Left lung (tissue), 10 donors: ENCODE results near the gene ARID5A. TPM values are rescaled to one million over a fixed set of nuclear protein-coding genes. Genes with fewer than 3 reads are reported as not detected.

ENCODE experiments used
- ATAC-seq: fragments of 200-7000 bp; cut with Tn5 transposase; one replicate; pipeline ENCODE4 v1.9.1; 2020; ENCODE audit warnings: moderate library complexity
- DNase-seq, 4 donors: peaks; one replicate each; pipeline ENCODE4 v3.0.0-alpha.2; 2013 to 2020
- H3K27ac ChIP-seq, 2 donors: fragments of 200-600 bp; sonication (generic) in 1 of 2; one replicate each; pipeline versions ENCODE4 v1.5.0 to v1.8.0; 2020 to 2021
- H3K27me3 ChIP-seq, 2 donors: fragments of 200-600 bp; sonication (generic) in 1 of 2; one replicate each; pipeline versions ENCODE4 v1.5.0 to v1.8.0; 2020 to 2021
- H3K36me3 ChIP-seq, 2 donors: fragments of 200-600 bp; sonication (generic) in 1 of 2; one replicate each; pipeline versions ENCODE4 v1.5.0 to v1.8.0; 2020 to 2021
- H3K4me1 ChIP-seq, 2 donors: fragments of 200-600 bp; one replicate each; pipeline ENCODE4 v1.8.0; 2021
- H3K4me3 ChIP-seq, 2 donors: fragments of 200-600 bp; sonication (generic) in 1 of 2; one replicate each; pipeline versions ENCODE4 v1.5.0 to v1.8.0; 2020 to 2021; ENCODE audit warnings: mild to moderate bottlenecking in 1 of 2
- H3K9me3 ChIP-seq, 2 donors: fragments of 200-600 bp; sonication (generic) in 1 of 2; one replicate each; pipeline versions ENCODE4 v1.5.0 to v1.8.0; 2020 to 2021
- CTCF ChIP-seq, 2 donors: fragments of 200-600 bp; sonication (generic) in 1 of 2; IDR thresholded peaks; one replicate each; pipeline versions ENCODE4 v1.5.0 to v1.8.0; 2021; ENCODE audit warnings: antibody characterized with exemption in 2 of 2
- intact Hi-C, 2 donors: fragments of 100-400 bp; cut with DNase I; formaldehyde crosslinking; loops; one replicate each; pipeline versions ENCODE4 v1.11.2 to v1.14.2; 2022
- polyA plus RNA-seq, 6 donors: library from polyadenylated mRNA; unstranded; fragments of 120-200 nt; gene quantifications; one replicate each; pipeline ENCODE4 v1.2.1, GENCODE V29; 2013; ENCODE audit not compliant: insufficient read length in 6 of 6
- total RNA-seq, 2 donors: library from RNA; stranded (reverse); fragmentation: NEBNext Ultra II Directional; extraction: Animal tissue kit (Norgen Biotek cat#: 25700); gene quantifications; one replicate each; pipeline ENCODE4 v1.2.1, GENCODE V29; 2021
- donor health status: DM: no; HTN: yes; CAD: no.
- donor health status: DM: no; HTN: no; CAD: no.

Gene ARID5A
- total and polyA plus RNA-seq, 8 donors: 6.6 to 30.9 (median 7.5) TPM

- peaks cover 17 to 57% of the 10 kb centered on the region in 2 donors for H3K4me1 ChIP-seq
- H3K4me3 ChIP-seq: peak overlapping the region; percentile 36 to 51
- peak in 1 of 2 donors; percentile 6 for TF ChIP-seq CTCF (IDR thresholded peaks at IDR 0.05)
- peak overlapping the region; percentile 80 to 87 for H3K27ac ChIP-seq
- H3K27me3 ChIP-seq: no peaks in the 10 kb centered on the region
- H3K9me3 ChIP-seq: no peaks in the 10 kb centered on the region
- ATAC-seq (peak; percentile 5), DNase-seq (peak in 2 of 4 donors; percentile 68 to 75)
- no peaks in the 10 kb centered on the region for H3K36me3 ChIP-seq
- intact Hi-C loops: no loop called here
These were observed 9.1 kb upstream of the ARID5A start for GRCh38 chr2:96527286-96528005.

- H3K9me3 ChIP-seq: no peaks in the 10 kb centered on the region
- H3K36me3 ChIP-seq: no peaks in the 10 kb centered on the region
- TF ChIP-seq CTCF (IDR thresholded peaks at IDR 0.05): no peak
- no peaks in the 10 kb centered on the region for H3K27me3 ChIP-seq
- peak overlapping the region; percentile 80 to 87 for H3K27ac ChIP-seq
- intact Hi-C loops: no loop called here
- H3K4me1 ChIP-seq: peaks cover 24 to 64% of the 10 kb centered on the region in 2 donors
- H3K4me3 ChIP-seq: peak overlapping the region; percentile 36 to 51
- DNase-seq (peak in 2 of 4 donors; percentile 71 to 83), ATAC-seq (peak; percentile 13)
These were observed 8.4 kb upstream of the ARID5A start for GRCh38 chr2:96528006-96528699.

GRCh38 chr2:96528700-96529375 is 7.7 kb upstream of the ARID5A start:
- Histone ChIP-seq H3K36me3 (no peaks in the 10 kb centered on the region), H3K27me3 (no peaks in the 10 kb centered on the region), H3K27ac (peak overlapping the region; percentile 80 to 87), H3K4me1 (peaks cover 31 to 71% of the 10 kb centered on the region in 2 donors), H3K4me3 (no peak overlapping the region), H3K9me3 (no peaks in the 10 kb centered on the region)
- DNase-seq: peak in 1 of 4 donors; percentile 45
- no peak for ATAC-seq
- no peak for TF ChIP-seq CTCF (IDR thresholded peaks at IDR 0.05)
- intact Hi-C loops: no loop called here

- Histone ChIP-seq H3K9me3 (no peaks in the 10 kb centered on the region), H3K4me3 (no peak overlapping the region), H3K27me3 (no peaks in the 10 kb centered on the region), H3K4me1 (peaks cover 38 to 78% of the 10 kb centered on the region in 2 donors), H3K27ac (no peak overlapping the region), H3K36me3 (no peaks in the 10 kb centered on the region)
- TF ChIP-seq CTCF (IDR thresholded peaks at IDR 0.05): no peak
- intact Hi-C loops: no loop called here
- ATAC-seq: no peak
- peak in 1 of 4 donors; percentile 37 for DNase-seq
These were observed 7.0 kb upstream of the ARID5A start for GRCh38 chr2:96529376-96530143.
